MM.1S (cell line): ENCODE results near the gene ZC3H12A.

Experiments
- DNase-seq: peaks from one replicate; pipeline ENCODE4 v3.0.0-alpha.2; 2015
- H2AFZ ChIP-seq: fragments of 300-600 bp; sonication (generic); 2 replicates; pipeline ENCODE4 v1.6.0; 2016; ENCODE audit warnings: antibody characterized with exemption, low read length
- H3F3A ChIP-seq: fragments of 300-600 bp; sonication (generic); 2 replicates; pipeline ENCODE4 v1.6.1; 2016; ENCODE audit warnings: mild to moderate bottlenecking, antibody characterized with exemption, low read length, moderate library complexity, mixed read lengths; ENCODE audit not compliant: insufficient read depth
- H3K27ac ChIP-seq: fragments of 300-600 bp; sonication (generic); 2 replicates; pipeline ENCODE4 v1.5.1; 2016; ENCODE audit warnings: mild to moderate bottlenecking, low read length
- H3K27me3 ChIP-seq: fragments of 300-600 bp; sonication (generic); replicated peaks from 2 replicates; pipeline ENCODE4 v1.6.0; 2016; ENCODE audit warnings: low read length; ENCODE audit not compliant: insufficient read depth
- H3K36me3 ChIP-seq: fragments of 300-600 bp; sonication (generic); replicated peaks from 2 replicates; pipeline ENCODE4 v1.6.1; 2016; ENCODE audit warnings: mild to moderate bottlenecking, low read length, mixed read lengths; ENCODE audit not compliant: insufficient read depth
- H3K4me1 ChIP-seq: fragments of 300-600 bp; sonication (generic); 2 replicates; pipeline ENCODE4 v1.6.1; 2016; ENCODE audit warnings: low read length, mixed read lengths
- H3K4me2 ChIP-seq: fragments of 300-600 bp; sonication (generic); 2 replicates; pipeline ENCODE4 v1.6.0; 2016; ENCODE audit warnings: low read depth, low read length
- H3K4me3 ChIP-seq: fragments of 300-600 bp; sonication (generic); 2 replicates; pipeline ENCODE4 v1.5.1; 2016; ENCODE audit warnings: low read length, mixed read lengths
- H3K79me2 ChIP-seq: fragments of 300-600 bp; sonication (generic); 2 replicates; pipeline ENCODE4 v1.6.1; 2016; ENCODE audit warnings: mixed run types, low read length, mixed read lengths
- H3K9ac ChIP-seq: fragments of 300-600 bp; sonication (generic); 2 replicates; pipeline ENCODE4 v1.6.1; 2016; ENCODE audit warnings: low read length, mixed read lengths
- H3K9me2 ChIP-seq: fragments of 300-600 bp; sonication (generic); replicated peaks from 2 replicates; pipeline ENCODE4 v1.6.1; 2016; ENCODE audit warnings: mild to moderate bottlenecking, low read length, mixed read lengths; ENCODE audit not compliant: insufficient read depth
- H3K9me3 ChIP-seq: fragments of 300-600 bp; sonication (generic); replicated peaks from 2 replicates; pipeline ENCODE4 v1.6.1; 2016; ENCODE audit warnings: mild to moderate bottlenecking, low read length, mixed read lengths; ENCODE audit not compliant: insufficient read depth
- H4K20me1 ChIP-seq: fragments of 300-600 bp; sonication (generic); 2 replicates; pipeline ENCODE4 v1.6.1; 2016; ENCODE audit warnings: mild to moderate bottlenecking, low read length, moderate library complexity, mixed read lengths; ENCODE audit not compliant: insufficient read depth
- EZH2 ChIP-seq: fragments of 300-600 bp; sonication (generic); optimal IDR thresholded peaks from 2 replicates; pipeline ENCODE3; 2017; ENCODE audit warnings: low read depth, mild to moderate bottlenecking, antibody characterized with exemption, low read length, mixed read lengths
- EZH2phosphoT487 ChIP-seq: fragments of 300-600 bp; sonication (generic); IDR thresholded peaks from 2 replicates; pipeline ENCODE4 v1.6.1; 2018; ENCODE audit warnings: antibody characterized with exemption, low read length
- TF ChIP-seq, protein P1 (sequence below): fragments of 300-600 bp; sonication (generic); IDR thresholded peaks from 2 replicates; pipeline ENCODE4 v1.5.1; 2016; ENCODE audit warnings: antibody characterized with exemption, low read length, mixed read lengths

ZC3H12A gene

DNA sequence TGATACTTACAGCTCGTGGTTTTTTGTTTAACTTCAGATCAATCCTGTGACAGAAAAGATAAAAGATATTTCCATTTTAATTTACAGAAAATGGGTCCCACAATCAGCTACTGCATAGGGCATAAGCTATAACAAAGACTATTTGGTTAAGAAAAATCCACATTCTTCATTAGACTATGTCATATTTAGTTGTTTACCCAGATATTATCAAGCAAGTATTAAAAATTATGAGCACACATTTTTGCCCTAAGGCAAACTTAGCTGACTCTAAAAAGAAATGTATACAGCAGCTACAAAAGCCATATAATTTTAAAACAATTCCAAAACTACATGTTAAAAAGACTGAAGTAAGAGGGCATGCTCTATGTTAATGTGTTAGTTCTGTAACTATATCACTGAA, 21.5 kb downstream of the ZC3H12A start:
- Histone ChIP-seq H2AFZ (no peak overlapping the region), H3K27me3 (no peaks in the 10 kb centered on the region), H3K9me2 (no peaks in the 10 kb centered on the region), H3K27ac (no peak overlapping the region), H3K36me3 (no peaks in the 10 kb centered on the region; the same call in 1 of the 2 replicates), H3K9ac (no peak overlapping the region), H3K4me1 (peaks cover 4% of the 10 kb centered on the region), H3K4me2 (no peak overlapping the region), H3K9me3 (no peaks in the 10 kb centered on the region), H3K79me2 (no peaks in the 10 kb centered on the region), H3K4me3 (no peak overlapping the region), H4K20me1 (no peaks in the 10 kb centered on the region), H3F3A (no peaks in the 10 kb centered on the region)
- DNase-seq: no peak
- TF ChIP-seq EZH2: no peak
- TF ChIP-seq EZH2phosphoT487: no peak

DNA sequence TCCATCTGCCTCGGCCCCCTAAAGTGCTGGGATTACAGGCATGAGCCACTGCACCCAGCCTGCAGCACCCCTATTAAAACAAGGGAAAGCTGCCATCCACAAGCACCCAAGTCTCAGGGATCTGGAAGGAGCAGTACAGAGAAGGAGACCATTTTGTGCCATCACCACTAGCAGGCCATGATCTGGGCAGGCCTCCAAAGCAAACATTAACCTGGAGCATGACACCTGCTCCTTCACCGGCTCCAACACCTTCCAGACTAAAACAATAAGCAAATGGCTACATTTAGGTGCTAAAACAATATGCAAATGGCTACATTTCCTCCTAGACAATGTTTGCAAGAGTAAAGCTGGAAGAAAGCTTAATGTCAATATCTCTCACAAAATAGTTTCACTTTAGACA, 23.5 kb downstream of the ZC3H12A start:
- Histone ChIP-seq H3K36me3 (no peaks in the 10 kb centered on the region; the same call in 1 of the 2 replicates), H3F3A (no peaks in the 10 kb centered on the region), H3K79me2 (no peaks in the 10 kb centered on the region), H3K9ac (no peak overlapping the region), H3K9me2 (no peaks in the 10 kb centered on the region), H3K27me3 (no peaks in the 10 kb centered on the region), H3K27ac (peak overlapping the region; percentile 6; the same call in 1 of the 2 replicates), H2AFZ (no peak overlapping the region), H3K9me3 (no peaks in the 10 kb centered on the region), H3K4me3 (no peak overlapping the region), H4K20me1 (no peaks in the 10 kb centered on the region), H3K4me1 (peaks cover 4% of the 10 kb centered on the region), H3K4me2 (peak overlapping the region; percentile 27; the same call in 1 of the 2 replicates)
- no peak for DNase-seq
- TF ChIP-seq EZH2 (no peak), EZH2phosphoT487 (no peak)
- TF ChIP-seq, protein P1, sequence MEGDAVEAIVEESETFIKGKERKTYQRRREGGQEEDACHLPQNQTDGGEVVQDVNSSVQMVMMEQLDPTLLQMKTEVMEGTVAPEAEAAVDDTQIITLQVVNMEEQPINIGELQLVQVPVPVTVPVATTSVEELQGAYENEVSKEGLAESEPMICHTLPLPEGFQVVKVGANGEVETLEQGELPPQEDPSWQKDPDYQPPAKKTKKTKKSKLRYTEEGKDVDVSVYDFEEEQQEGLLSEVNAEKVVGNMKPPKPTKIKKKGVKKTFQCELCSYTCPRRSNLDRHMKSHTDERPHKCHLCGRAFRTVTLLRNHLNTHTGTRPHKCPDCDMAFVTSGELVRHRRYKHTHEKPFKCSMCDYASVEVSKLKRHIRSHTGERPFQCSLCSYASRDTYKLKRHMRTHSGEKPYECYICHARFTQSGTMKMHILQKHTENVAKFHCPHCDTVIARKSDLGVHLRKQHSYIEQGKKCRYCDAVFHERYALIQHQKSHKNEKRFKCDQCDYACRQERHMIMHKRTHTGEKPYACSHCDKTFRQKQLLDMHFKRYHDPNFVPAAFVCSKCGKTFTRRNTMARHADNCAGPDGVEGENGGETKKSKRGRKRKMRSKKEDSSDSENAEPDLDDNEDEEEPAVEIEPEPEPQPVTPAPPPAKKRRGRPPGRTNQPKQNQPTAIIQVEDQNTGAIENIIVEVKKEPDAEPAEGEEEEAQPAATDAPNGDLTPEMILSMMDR: no peak

DNA sequence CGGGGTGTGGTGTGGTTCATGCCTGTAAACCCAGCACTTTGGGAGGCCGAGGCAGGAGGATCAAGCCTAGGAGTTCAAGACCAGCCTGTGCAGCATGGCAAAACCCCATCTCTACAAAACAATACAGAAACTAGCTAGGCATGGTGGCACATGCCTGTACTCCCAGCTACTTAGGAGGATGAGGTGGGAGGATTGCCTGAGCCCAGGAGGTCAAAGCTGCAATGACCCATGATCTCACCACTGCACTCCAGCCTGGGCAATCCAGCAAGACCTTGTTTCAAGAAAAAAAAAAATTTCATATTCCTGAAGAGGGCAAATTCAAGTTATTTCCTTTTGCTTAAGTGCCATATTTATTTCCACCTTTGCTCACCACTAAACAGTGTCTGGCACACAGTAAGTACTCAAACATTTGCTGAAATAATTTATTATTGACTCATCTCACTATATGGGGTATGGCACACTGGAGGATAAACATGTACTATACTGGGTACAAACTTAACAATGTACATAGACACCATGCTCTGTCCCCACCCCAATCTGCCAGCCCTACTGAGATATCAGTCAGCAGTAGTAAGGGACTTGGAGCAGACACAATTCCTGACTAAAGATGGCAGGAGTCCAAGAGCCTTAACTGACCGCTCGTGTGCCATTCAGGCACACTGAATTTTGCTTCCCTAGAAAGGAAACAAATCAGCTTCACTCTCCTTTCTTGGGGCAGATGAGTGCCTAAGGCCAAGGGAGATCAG, 24.7 kb downstream of the ZC3H12A start:
- no peak for DNase-seq
- H3K4me3 ChIP-seq: no peak overlapping the region
- H3K9me2 ChIP-seq: no peaks in the 10 kb centered on the region
- H3F3A ChIP-seq: no peaks in the 10 kb centered on the region
- no peaks in the 10 kb centered on the region; the same call in 1 of the 2 replicates for H3K36me3 ChIP-seq
- H3K9ac ChIP-seq: no peak overlapping the region
- no peaks in the 10 kb centered on the region for H3K27me3 ChIP-seq
- TF ChIP-seq, protein P1: no peak
- TF ChIP-seq EZH2phosphoT487 (no peak), EZH2 (no peak)
- no peak overlapping the region for H2AFZ ChIP-seq
- no peaks in the 10 kb centered on the region for H4K20me1 ChIP-seq
- H3K4me2 ChIP-seq: no peak overlapping the region
- no peaks in the 10 kb centered on the region for H3K79me2 ChIP-seq
- peaks cover 4% of the 10 kb centered on the region for H3K4me1 ChIP-seq
- H3K9me3 ChIP-seq: no peaks in the 10 kb centered on the region
- no peak overlapping the region for H3K27ac ChIP-seq

DNA sequence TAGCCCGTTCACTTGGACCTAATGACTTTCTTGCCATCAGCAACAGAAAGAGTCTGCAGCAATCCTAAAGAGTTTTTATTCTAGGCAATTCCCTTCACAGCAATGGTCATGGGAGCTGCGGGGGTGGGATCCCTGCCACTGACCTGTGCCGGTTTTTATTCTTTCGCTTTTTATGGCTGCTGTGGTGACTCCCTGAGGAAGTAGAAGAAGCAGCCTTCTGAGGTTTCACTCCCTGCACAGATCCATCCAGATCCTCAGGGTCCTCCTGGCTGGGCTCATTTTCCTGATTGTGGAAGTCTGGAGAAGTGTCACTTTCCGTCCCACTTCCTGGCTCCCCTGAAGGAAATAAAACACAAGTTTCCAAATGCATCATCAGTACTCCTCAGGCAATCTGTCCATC, 27.3 kb downstream of the ZC3H12A start:
- Histone ChIP-seq H3K36me3 (no peaks in the 10 kb centered on the region; the same call in 1 of the 2 replicates), H3F3A (no peaks in the 10 kb centered on the region), H3K4me2 (no peak overlapping the region), H3K4me1 (peaks cover 4% of the 10 kb centered on the region), H2AFZ (no peak overlapping the region), H4K20me1 (no peaks in the 10 kb centered on the region), H3K27ac (no peak overlapping the region), H3K9ac (no peak overlapping the region), H3K4me3 (no peak overlapping the region), H3K79me2 (no peaks in the 10 kb centered on the region), H3K9me3 (no peaks in the 10 kb centered on the region), H3K9me2 (no peaks in the 10 kb centered on the region), H3K27me3 (no peaks in the 10 kb centered on the region)
- no peak for DNase-seq
- TF ChIP-seq, protein P1: no peak
- no peak for TF ChIP-seq EZH2
